Measurements from ENCODE around the gene CCDC106.

The CCDC106 gene
- long read RNA-seq, donor 1, transcript CCDC106-201 (6 exons, 1,546 nt): major isoform, 5 of 9 reads
- long read RNA-seq, donor 1, partial matches to known transcripts: 0 of 9 reads
- long read RNA-seq, donor 1, other reads (novel, unspliced or antisense): 0 of 9 reads
- long read RNA-seq, donor 2, partial matches to known transcripts: 0 of 5 reads
- long read RNA-seq, donor 2, other reads (novel, unspliced or antisense): 0 of 5 reads
- long read RNA-seq, donor 3, partial matches to known transcripts: 0 of 3 reads
- long read RNA-seq, donor 3, other reads (novel, unspliced or antisense): 0 of 3 reads
- long read RNA-seq, donor 4, partial matches to known transcripts: 0 of 2 reads
- long read RNA-seq, donor 4, other reads (novel, unspliced or antisense): 0 of 2 reads
- long read RNA-seq, donor 5, partial matches to known transcripts: 7 of 15 reads
- long read RNA-seq, donor 5, other reads (novel, unspliced or antisense): 0 of 15 reads
- long read RNA-seq, donor 6, transcript CCDC106-202 (5 exons, 2,162 nt): major isoform, 5 of 11 reads
- long read RNA-seq, donor 6, partial matches to known transcripts: 0 of 11 reads
- long read RNA-seq, donor 6, other reads (novel, unspliced or antisense): 0 of 11 reads
- long read RNA-seq, donor 7, transcript CCDC106-202 (5 exons, 2,162 nt): major isoform, 7 of 26 reads
- long read RNA-seq, donor 7, partial matches to known transcripts: 18 of 26 reads
- long read RNA-seq, donor 7, other reads (novel, unspliced or antisense): 0 of 26 reads
- long read RNA-seq, donor 8, partial matches to known transcripts: 0 of 3 reads
- long read RNA-seq, donor 8, other reads (novel, unspliced or antisense): 0 of 3 reads

- peak; percentile 93 for DNase-seq
Measured at GRCh38 chr19:55647732-55648584, at the start of gene CCDC106. TSS of gene CCDC106 (plus strand) at chr19:55648212. CDS start at chr19:55649047, 835 bp downstream.

- peak; percentile 99 for DNase-seq
Measured at GRCh38 chr19:55598719-55599467, 49.1 kb upstream of the CCDC106 start.

- DNase-seq: no peak
Measured at GRCh38 chr19:55599468-55599841, 48.6 kb upstream of the CCDC106 start, which contains the start of gene FIZ1. TSS of gene FIZ1 (minus strand) at chr19:55599517. CDS start at chr19:55597865, 1,652 bp downstream.

GRCh38 chr19:55599842-55600661 is 48.0 kb upstream of the CCDC106 start, which contains the start of gene ZNF524:
TSS of gene ZNF524 (plus strand) at chr19:55600288. CDS start at chr19:55602113, 1,825 bp downstream.
- peak; percentile 100 for DNase-seq

GRCh38 chr19:55600662-55601028 is 47.4 kb upstream of the CCDC106 start:
- peak; percentile 64 for DNase-seq

GRCh38 chr19:55601084-55601483 is 46.9 kb upstream of the CCDC106 start:
- no peak for DNase-seq

GRCh38 chr19:55602104-55603001 is 45.7 kb upstream of the CCDC106 start:
- no peak for DNase-seq

GRCh38 chr19:55603115-55603514 is 44.9 kb upstream of the CCDC106 start:
- DNase-seq: no peak

- DNase-seq: no peak
Measured at GRCh38 chr19:55603581-55604292, 44.3 kb upstream of the CCDC106 start.

- peak; percentile 92 for DNase-seq
Measured at GRCh38 chr19:55605207-55605636, 42.8 kb upstream of the CCDC106 start.

- DNase-seq: peak; percentile 67
Measured at GRCh38 chr19:55605637-55606470, 42.2 kb upstream of the CCDC106 start, which contains the start of gene ZNF865. TSS of gene ZNF865 (plus strand) at chr19:55605647. CDS start at chr19:55613619, 7,972 bp downstream.

GRCh38 chr19:55606471-55606787 is 41.6 kb upstream of the CCDC106 start:
- no peak for DNase-seq

- no peak for DNase-seq
Measured at GRCh38 chr19:55606817-55607216, 41.2 kb upstream of the CCDC106 start.

- DNase-seq: no peak
Measured at GRCh38 chr19:55609326-55609725, 38.7 kb upstream of the CCDC106 start.

GRCh38 chr19:55611300-55611982 is 36.6 kb upstream of the CCDC106 start:
- DNase-seq: no peak

- no peak for DNase-seq
Measured at GRCh38 chr19:55611983-55612645, 35.9 kb upstream of the CCDC106 start.

- DNase-seq: no peak
Measured at GRCh38 chr19:55613396-55613795, 34.6 kb upstream of the CCDC106 start.
